GM23248 (cell line): ENCODE results near the gene AGAP1. TPM values are rescaled to one million over a fixed set of nuclear protein-coding genes. Genes with fewer than 3 reads are reported as not detected.

Source experiments
- DNase-seq: peaks from one replicate; pipeline ENCODE4 v3.0.0-alpha.2; 2015
- H2AFZ ChIP-seq: fragments of 200-600 bp; sonication (generic); 2 replicates; pipeline ENCODE4 v1.6.1; 2016; ENCODE audit warnings: antibody characterized with exemption
- H3F3A ChIP-seq: fragments of 200-600 bp; sonication (generic); 2 replicates; pipeline ENCODE4 v1.6.1; 2016; ENCODE audit warnings: mild to moderate bottlenecking, antibody characterized with exemption, mixed run types; ENCODE audit not compliant: insufficient read depth
- H3K27ac ChIP-seq: fragments of 200-600 bp; sonication (generic); 2 replicates; pipeline ENCODE4 v1.5.1; 2016; ENCODE audit warnings: mild to moderate bottlenecking
- H3K27me3 ChIP-seq: fragments of 200-600 bp; sonication (generic); replicated peaks from 2 replicates; pipeline ENCODE4 v1.6.1; 2016; ENCODE audit warnings: mild to moderate bottlenecking; ENCODE audit not compliant: insufficient read depth
- H3K36me3 ChIP-seq: fragments of 200-600 bp; sonication (generic); 2 replicates; pipeline ENCODE4 v1.6.1; 2016; ENCODE audit warnings: low read depth, mild to moderate bottlenecking
- H3K4me1 ChIP-seq: fragments of 200-600 bp; sonication (generic); 2 replicates; pipeline ENCODE4 v1.6.1; 2016; ENCODE audit warnings: mild to moderate bottlenecking; ENCODE audit not compliant: insufficient read depth
- H3K4me2 ChIP-seq: fragments of 200-600 bp; sonication (generic); one replicate; pipeline ENCODE4 v1.6.1; 2016; ENCODE audit warnings: mild to moderate bottlenecking; ENCODE audit not compliant: unreplicated experiment
- H3K4me3 ChIP-seq: fragments of 200-600 bp; sonication (generic); 2 replicates; pipeline ENCODE4 v1.5.1; 2016; ENCODE audit warnings: mild to moderate bottlenecking
- H3K79me2 ChIP-seq: fragments of 200-600 bp; sonication (generic); 2 replicates; pipeline ENCODE4 v1.6.1; 2016; ENCODE audit warnings: mild to moderate bottlenecking; ENCODE audit not compliant: insufficient read depth
- H3K9ac ChIP-seq: fragments of 200-600 bp; sonication (generic); 2 replicates; pipeline ENCODE4 v1.6.1; 2016; ENCODE audit warnings: mild to moderate bottlenecking
- H3K9me2 ChIP-seq: fragments of 200-600 bp; sonication (generic); 2 replicates; pipeline ENCODE4 v1.6.1; 2016; ENCODE audit warnings: mixed run types, mild to moderate bottlenecking, moderate library complexity; ENCODE audit not compliant: insufficient read depth
- H3K9me3 ChIP-seq: fragments of 200-600 bp; sonication (generic); one replicate; pipeline ENCODE4 v1.6.1; 2017; ENCODE audit warnings: low read depth
- H4K20me1 ChIP-seq: fragments of 200-600 bp; sonication (generic); 2 replicates; pipeline ENCODE4 v1.6.0; 2016; ENCODE audit not compliant: insufficient read depth
- EZH2 ChIP-seq: fragments of 200-600 bp; sonication (generic); IDR thresholded peaks from 2 replicates; pipeline ENCODE4 v1.6.1; 2018; ENCODE audit warnings: antibody characterized with exemption, mild to moderate bottlenecking; ENCODE audit not compliant: insufficient read depth, poor library complexity, severe bottlenecking
- EZH2phosphoT487 ChIP-seq: fragments of 200-600 bp; sonication (generic); IDR thresholded peaks from 2 replicates; pipeline ENCODE4 v1.6.1; 2018; ENCODE audit warnings: antibody characterized with exemption, moderate library complexity, mild to moderate bottlenecking, low read depth; ENCODE audit not compliant: insufficient read depth
- WGBS, 2 experiments: methylation state at CpG; one replicate each; pipeline ENCODE4 v1.1.6; 2015 to 2017; ENCODE audit warnings: low lambda C conversion rate in 2 of 2, low coverage in 1 of 2; ENCODE audit errors: missing lambda C conversion rate in 2 of 2; 5-methylcytosine and 5-hydroxymethylcytosine counted together
- in situ Hi-C: fragments of 300-500 bp; cut with MboI; formaldehyde crosslinking; loops from 2 replicates; pipeline ENCODE4 v1.15.0; 2020
- polyA plus RNA-seq: library from polyadenylated mRNA; unstranded; fragments of >200 nt; fragmentation: Nextera tagmentation; extraction: Ambion mirVana; gene quantifications from 2 replicates; pipeline ENCODE4 v1.2.1, GENCODE V29; 2016
- total RNA-seq: library from RNA; depleted of rRNA; stranded (reverse); fragments of >200 nt; shearing (Covaris generic); gene quantifications from 2 replicates; pipeline ENCODE4 v1.2.3, GENCODE V29; 2014

AGAP1 gene
- total and polyA plus RNA-seq, 2 experiments from 2014 or later = 2.2 to 9.9 TPM

DNA sequence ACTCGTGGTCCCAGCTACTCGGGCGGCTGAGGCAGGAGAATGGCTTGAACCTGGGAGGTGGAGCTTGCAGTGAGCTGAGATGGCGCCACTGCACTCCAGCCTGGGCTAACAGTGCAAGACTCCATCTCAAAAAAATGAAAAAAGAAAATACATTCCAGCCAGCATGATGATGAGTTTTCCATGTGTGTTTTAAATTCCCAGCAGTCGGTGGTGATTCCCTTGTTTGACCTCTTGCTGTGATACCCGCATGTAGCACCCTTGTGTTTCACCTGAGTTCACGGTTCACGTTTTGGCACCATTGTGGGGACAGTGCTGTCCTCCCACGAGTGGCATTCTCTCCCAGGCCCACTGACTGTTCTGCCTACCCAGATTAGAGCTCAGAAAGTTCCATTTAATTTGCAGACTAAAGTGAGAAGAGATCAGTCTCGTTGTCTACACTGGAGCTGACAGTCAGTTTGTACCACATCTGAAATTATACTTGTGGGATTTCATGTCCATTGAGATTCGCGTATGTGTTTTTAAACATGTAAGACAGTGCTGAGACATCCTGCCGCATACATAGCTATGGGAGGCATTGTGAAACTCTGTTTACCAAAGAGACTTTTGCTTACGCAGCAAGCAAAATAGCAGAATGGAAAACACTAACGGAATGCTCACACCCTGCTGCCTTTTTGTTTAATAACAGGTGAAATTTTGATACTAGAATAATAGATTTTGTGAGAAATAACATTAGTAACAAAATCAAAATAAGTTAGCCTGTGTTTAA lies 517.3 kb downstream of the AGAP1 start:
- DNase-seq = no peak
- no peak overlapping the region for H3K4me3 ChIP-seq
- no peaks in the 10 kb centered on the region for H4K20me1 ChIP-seq
- no peaks in the 10 kb centered on the region for H3K9me3 ChIP-seq
- 86 to 88% methylated on average over 15 of the region's 15 CpGs for whole genome bisulfite sequencing, 2 experiments
- TF ChIP-seq EZH2 = no peak
- TF ChIP-seq EZH2phosphoT487 = no peak
- no peak overlapping the region for H2AFZ ChIP-seq
- no peaks in the 10 kb centered on the region for H3K79me2 ChIP-seq
- no peaks in the 10 kb centered on the region for H3K27me3 ChIP-seq
- H3K36me3 ChIP-seq = no peaks in the 10 kb centered on the region
- H3K9me2 ChIP-seq = no peaks in the 10 kb centered on the region
- H3F3A ChIP-seq = no peaks in the 10 kb centered on the region
- no peak overlapping the region for H3K27ac ChIP-seq
- no peak overlapping the region for H3K9ac ChIP-seq
- H3K4me1 ChIP-seq = 0 out of 2 replicates have a peak, but pooled peaks cover 4% of the 10 kb centered on the region
- in situ Hi-C loops = no loop called here
- H3K4me2 ChIP-seq = no peak overlapping the region

DNA sequence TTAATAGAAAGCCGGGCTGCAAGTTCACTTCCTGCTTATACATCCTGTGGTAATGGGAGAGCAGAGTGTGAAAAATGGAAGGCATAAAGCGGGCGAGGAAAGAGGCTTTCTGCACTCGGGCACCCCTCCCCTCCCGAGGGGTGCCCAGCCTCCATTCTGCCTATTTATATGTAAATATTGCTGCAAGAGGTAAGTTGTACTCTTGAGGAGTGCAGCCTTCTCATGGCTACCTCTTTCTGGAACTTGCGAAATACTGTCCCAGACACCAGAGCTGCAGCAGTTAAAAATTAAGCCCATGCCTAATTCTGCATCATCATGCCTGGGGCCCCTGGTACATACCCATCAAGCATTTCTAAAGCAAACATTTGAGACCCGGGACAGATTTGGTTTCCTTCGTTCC lies 518.3 kb downstream of the AGAP1 start:
- Histone ChIP-seq H3K36me3 (no peaks in the 10 kb centered on the region), H2AFZ (no peak overlapping the region), H4K20me1 (no peaks in the 10 kb centered on the region; the same call in 1 of the 2 replicates), H3K27me3 (no peaks in the 10 kb centered on the region), H3K4me2 (no peak overlapping the region), H3K9me2 (no peaks in the 10 kb centered on the region), H3K4me1 (0 out of 2 replicates have a peak, but pooled peaks cover 4% of the 10 kb centered on the region), H3F3A (no peaks in the 10 kb centered on the region), H3K79me2 (no peaks in the 10 kb centered on the region), H3K4me3 (no peak overlapping the region), H3K27ac (no peak overlapping the region), H3K9me3 (no peaks in the 10 kb centered on the region), H3K9ac (no peak overlapping the region)
- in situ Hi-C loops = no loop called here
- WGBS, 2 experiments = 97 to 98% methylated on average over 8 of the region's 8 CpGs
- DNase-seq = no peak
- TF ChIP-seq EZH2 (no peak), EZH2phosphoT487 (no peak)

DNA sequence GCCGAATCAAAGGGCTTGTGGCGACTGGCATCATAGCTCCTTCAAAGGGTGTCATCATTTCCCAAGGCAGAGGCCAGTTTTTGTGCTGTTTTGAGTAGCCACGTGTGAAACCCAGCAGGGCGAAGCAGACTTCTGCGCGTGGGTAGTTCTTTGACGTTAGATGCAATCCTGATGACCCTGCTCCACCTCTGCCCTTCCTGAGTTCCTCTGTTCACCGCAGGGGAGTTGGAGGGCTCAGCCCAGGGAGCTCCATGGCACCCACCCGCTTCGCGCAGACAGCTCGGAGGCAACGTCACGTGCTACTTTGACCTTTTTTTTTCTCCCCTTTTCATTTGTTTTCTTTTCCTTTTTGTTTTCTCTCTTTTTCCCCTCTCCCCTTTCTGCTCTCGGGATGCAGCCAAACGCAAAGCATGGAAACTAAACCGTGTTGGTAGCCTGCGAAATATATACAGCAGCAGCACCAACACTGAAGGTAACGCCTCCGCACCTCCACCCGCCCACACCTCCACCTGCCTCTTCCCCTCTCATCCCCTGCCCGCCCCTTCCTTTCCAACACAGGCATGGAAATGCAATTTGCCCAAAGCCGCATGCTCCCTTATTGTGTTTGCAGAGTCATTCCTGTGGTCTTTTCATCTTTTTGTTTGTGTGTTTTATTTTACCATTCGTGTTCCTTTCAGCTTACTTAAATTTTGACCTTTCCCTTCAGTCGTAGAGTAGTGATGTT lies 520.7 kb downstream of the AGAP1 start:
- WGBS, 2 experiments = 87 to 88% methylated on average over 24 to 25 of the region's 25 CpGs

DNA sequence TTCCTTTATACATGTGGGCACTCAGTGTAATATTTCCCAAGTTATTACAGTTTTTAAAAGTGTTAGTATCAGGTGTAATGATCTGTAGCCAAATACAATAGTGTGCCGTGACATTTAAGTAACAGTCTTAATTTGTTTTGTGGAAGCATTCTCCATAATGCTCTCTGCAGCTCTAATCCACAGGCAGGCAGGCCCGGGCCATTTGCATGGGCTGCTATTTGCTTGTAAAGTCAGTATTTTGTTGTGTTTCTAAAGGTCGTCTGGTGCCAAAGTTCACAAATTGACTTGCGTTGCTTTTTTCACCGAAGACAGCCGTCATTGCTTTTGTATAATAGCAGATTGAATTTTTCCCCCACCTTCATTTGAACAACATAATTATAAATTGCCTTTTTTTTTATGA lies 521.3 kb downstream of the AGAP1 start:
- Histone ChIP-seq H2AFZ (no peak overlapping the region), H3F3A (no peaks in the 10 kb centered on the region), H3K27me3 (no peaks in the 10 kb centered on the region), H3K9me3 (no peaks in the 10 kb centered on the region), H3K79me2 (no peaks in the 10 kb centered on the region), H4K20me1 (no peaks in the 10 kb centered on the region; the same call in 1 of the 2 replicates), H3K36me3 (no peaks in the 10 kb centered on the region), H3K9me2 (no peaks in the 10 kb centered on the region), H3K4me2 (no peak overlapping the region), H3K4me3 (no peak overlapping the region), H3K9ac (no peak overlapping the region), H3K4me1 (no peaks in the 10 kb centered on the region), H3K27ac (no peak overlapping the region)
- TF ChIP-seq EZH2 (no peak), EZH2phosphoT487 (no peak)
- WGBS, 2 experiments = 84 to 88% methylated on average over 6 of the region's 6 CpGs
- DNase-seq = no peak
- in situ Hi-C loops = no loop called here

More for the DNA sequence above, 520.7 kb downstream of the AGAP1 start:
- Histone ChIP-seq H3K36me3 (no peaks in the 10 kb centered on the region), H3K4me1 (no peaks in the 10 kb centered on the region), H3K4me3 (no peak overlapping the region), H3K27ac (no peak overlapping the region), H4K20me1 (no peaks in the 10 kb centered on the region; the same call in 1 of the 2 replicates), H3F3A (no peaks in the 10 kb centered on the region), H3K4me2 (no peak overlapping the region), H3K9me2 (no peaks in the 10 kb centered on the region), H2AFZ (no peak overlapping the region), H3K9ac (no peak overlapping the region), H3K27me3 (no peaks in the 10 kb centered on the region), H3K79me2 (no peaks in the 10 kb centered on the region), H3K9me3 (no peaks in the 10 kb centered on the region)
- in situ Hi-C loops = no loop called here
- no peak for DNase-seq
- TF ChIP-seq EZH2phosphoT487 (no peak), EZH2 (no peak)
